B cell (primary cell): ENCODE data around the gene KLRB1. TPM values are rescaled to one million over a fixed set of nuclear protein-coding genes. Genes with fewer than 3 reads are reported as not detected.

Experiments
- ATAC-seq: fragments of 200-7000 bp; cut with Tn5 transposase; one replicate; pipeline ENCODE4 v1.10.0; 2021; ENCODE audit warnings: low read depth, mild to moderate bottlenecking, moderate number of reproducible peaks, moderate library complexity
- CTCF ChIA-PET: fragments of 350-600 bp; sonication (Branson Sonifier 250); formaldehyde crosslinking; loops from one replicate; lab custom pipeline; 2021; ENCODE audit warnings: antibody characterized with exemption, inconsistent platforms; lab: Charles Lee
- POLR2A ChIA-PET: fragments of 350-600 bp; sonication (Branson Sonifier 250); formaldehyde crosslinking; loops from one replicate; lab custom pipeline; 2021; ENCODE audit warnings: antibody characterized with exemption; lab: Charles Lee
- DNase-seq: peaks from one replicate; pipeline ENCODE4 v3.0.0; 2013
- H2AFZ ChIP-seq: 2 replicates; pipeline ENCODE4 v1.6.1; 2012; ENCODE audit warnings: mild to moderate bottlenecking, low read depth, low read length; ENCODE audit not compliant: insufficient read depth, poor library complexity, severe bottlenecking
- H3K27ac ChIP-seq, 2 donors: 1 replicate in 1 of 2; 2 replicates in 1 of 2; pipeline ENCODE4 v1.5.1; 2012 to 2013; ENCODE audit warnings: low read length in 2 of 2, mild to moderate bottlenecking in 2 of 2, moderate library complexity in 1 of 2
- H3K27me3 ChIP-seq, 4 experiments: fragments of 200-600 bp in 1 of 4; sonication (generic) in 1 of 4; replicated peaks in 1 of 4; 1 replicate in 2 of 4; 2 replicates in 2 of 4; pipeline versions ENCODE4 v1.6.1 to v1.7.0; 2013 to 2016; ENCODE audit warnings: low read length in 3 of 4, mild to moderate bottlenecking in 2 of 4, mixed read lengths in 1 of 4, moderate library complexity in 1 of 4; ENCODE audit not compliant: insufficient read depth in 4 of 4, control insufficient read depth in 3 of 4; ENCODE audit errors: control extremely low read depth in 1 of 4
- H3K36me3 ChIP-seq, 2 experiments: replicated peaks in 1 of 2; 1 replicate in 1 of 2; 2 replicates in 1 of 2; pipeline versions ENCODE4 v1.6.1 to v1.7.1; 2013; ENCODE audit warnings: low read length in 1 of 2; ENCODE audit not compliant: insufficient read depth in 2 of 2, control insufficient read depth in 1 of 2; ENCODE audit errors: control extremely low read depth in 1 of 2, extremely low read depth in 1 of 2
- H3K4me1 ChIP-seq, 2 donors: fragments of 200-600 bp in 1 of 2; sonication (generic) in 1 of 2; 1 replicate in 1 of 2; 2 replicates in 1 of 2; pipeline versions ENCODE4 v1.5.1 to v1.6.1; 2013 to 2017; ENCODE audit warnings: low read length in 2 of 2; ENCODE audit not compliant: control insufficient read depth in 2 of 2, insufficient read depth in 2 of 2
- H3K4me2 ChIP-seq: replicated peaks from 2 replicates; pipeline ENCODE3; 2012; ENCODE audit warnings: mild to moderate bottlenecking, low read depth, low read length; ENCODE audit not compliant: poor library complexity, severe bottlenecking
- H3K4me3 ChIP-seq, 5 experiments: fragments of 200-600 bp in 1 of 5; sonication (generic) in 1 of 5; 1 replicate in 3 of 5; 2 replicates in 2 of 5; pipeline versions ENCODE4 v1.5.1 to v1.7.0; 2011 to 2016; ENCODE audit warnings: low read length in 4 of 5, mild to moderate bottlenecking in 4 of 5, low read depth in 2 of 5, control low read depth in 1 of 5, moderate library complexity in 1 of 5; ENCODE audit not compliant: insufficient read depth in 1 of 5; ENCODE audit errors: control extremely low read depth in 1 of 5, extremely low read depth in 1 of 5
- H3K79me2 ChIP-seq: fragments of 200-600 bp; sonication (generic); one replicate; pipeline ENCODE4 v1.6.0; 2016; ENCODE audit warnings: low read length; ENCODE audit not compliant: control insufficient read depth, insufficient read depth
- H3K9ac ChIP-seq: fragments of 200-600 bp; sonication (generic); 2 replicates; pipeline ENCODE4 v1.6.1; 2017; ENCODE audit warnings: mild to moderate bottlenecking, low read length, moderate library complexity
- H3K9me3 ChIP-seq, 3 donors: one replicate each; pipeline versions ENCODE4 v1.6.1 to v1.7.1; 2013; ENCODE audit warnings: low read length in 2 of 3; ENCODE audit not compliant: control insufficient read depth in 2 of 3, insufficient read depth in 1 of 3; ENCODE audit errors: control extremely low read depth in 1 of 3
- H4K20me1 ChIP-seq: 2 replicates; pipeline ENCODE4 v1.6.0; 2012; ENCODE audit warnings: mild to moderate bottlenecking, low read length; ENCODE audit not compliant: insufficient read depth, control insufficient read depth, poor library complexity, severe bottlenecking
- H3K27ac Mint-ChIP-seq: one replicate; pipeline ENCODE4 v1.8.0; 2021; ENCODE audit warnings: mixed read lengths
- H3K27me3 Mint-ChIP-seq: one replicate; pipeline ENCODE4 v1.8.0; 2021; ENCODE audit warnings: mixed read lengths
- H3K4me1 Mint-ChIP-seq: one replicate; pipeline ENCODE4 v1.8.0; 2021; ENCODE audit warnings: mixed read lengths
- H3K4me3 Mint-ChIP-seq: one replicate; pipeline ENCODE4 v1.8.0; 2021; ENCODE audit warnings: mixed read lengths
- H3K9me3 Mint-ChIP-seq: one replicate; pipeline ENCODE4 v1.8.0; 2022; ENCODE audit warnings: mixed read lengths; ENCODE audit not compliant: insufficient read depth
- EZH2 ChIP-seq: IDR thresholded peaks from 2 replicates; pipeline ENCODE4 v1.6.1; 2012; ENCODE audit warnings: borderline replicate concordance, low read depth, mild to moderate bottlenecking, moderate library complexity, low read length; ENCODE audit not compliant: insufficient read depth, poor library complexity, severe bottlenecking
- WGBS: methylation state at CpG from one replicate; pipeline ENCODE4 v1.1.5; 2013; ENCODE audit warnings: missing lambda C conversion rate; ENCODE audit not compliant: insufficient coverage; 5-methylcytosine and 5-hydroxymethylcytosine counted together
- intact Hi-C: fragments of 100-400 bp; cut with micrococcal nuclease; formaldehyde crosslinking; loops from one replicate; pipeline ENCODE4 v1.10.0; 2022
- polyA plus RNA-seq: library from polyadenylated mRNA; depleted of rRNA; stranded (reverse); fragments of >200 nt; gene quantifications from 2 replicates; pipeline ENCODE4 v1.2.3, GENCODE V29; 2012
- total RNA-seq, 2 donors: library from RNA; stranded (reverse); fragments of 120-200 nt in 1 of 2; gene quantifications; 1 replicate in 1 of 2; 2 replicates in 1 of 2; pipeline versions ENCODE4 v1.2.3 to v1.2.4, GENCODE V29; 2013 to 2022
- TF ChIP-seq, protein P1 (sequence below): fragments of 200-600 bp; IDR thresholded peaks from one replicate; pipeline ENCODE4 v1.8.0; 2022; ENCODE audit warnings: antibody characterized with exemption, mild to moderate bottlenecking

The KLRB1 gene
- total and polyA plus RNA-seq, 2 donors (not counting 1 experiment from before 2014, with no cell fraction given) = 0.12 TPM; not detected in 1

GRCh38 chr12:9634177-9634803 is 26.6 kb upstream of the KLRB1 start:
- Mint-ChIP-seq H3K27me3 (no peaks in the 10 kb centered on the region), H3K4me3 (peak overlapping the region; percentile 72), H3K9me3 (peaks cover 2% of the 10 kb centered on the region), H3K27ac (peak overlapping the region; percentile 83), H3K4me1 (peaks cover 59% of the 10 kb centered on the region)
- no peaks in the 10 kb centered on the region for H4K20me1 ChIP-seq
- peak; percentile 75 for ATAC-seq
- peaks cover 42% of the 10 kb centered on the region for H3K79me2 ChIP-seq
- ChIA-PET CTCF (interaction anchor here (0.6 to 7.7 kb wide), 31 partner anchors 13 to 305 kb away, joined by 3 to 113 read pairs (median 5); partner anchors contain the start of gene CLEC2D), POLR2A (no interaction called here)
- DNase-seq = peak; percentile 86
- H2AFZ ChIP-seq = peak overlapping the region; percentile 16
- intact Hi-C loops = loop anchor here (1.0 kb wide), 5 partner anchors 14 to 164 kb away; partner anchors contain the start of gene CLEC2D
- H3K4me3 ChIP-seq = no peak overlapping the region
- no peaks in the 10 kb centered on the region for H3K36me3 ChIP-seq
- H3K4me1 ChIP-seq = peaks cover 48 to 53% of the 10 kb centered on the region in 2 donors
- WGBS = no CpG with 5 or more reads among the region's 2 CpGs
- no peak overlapping the region for H3K9ac ChIP-seq
- TF ChIP-seq, protein P1, sequence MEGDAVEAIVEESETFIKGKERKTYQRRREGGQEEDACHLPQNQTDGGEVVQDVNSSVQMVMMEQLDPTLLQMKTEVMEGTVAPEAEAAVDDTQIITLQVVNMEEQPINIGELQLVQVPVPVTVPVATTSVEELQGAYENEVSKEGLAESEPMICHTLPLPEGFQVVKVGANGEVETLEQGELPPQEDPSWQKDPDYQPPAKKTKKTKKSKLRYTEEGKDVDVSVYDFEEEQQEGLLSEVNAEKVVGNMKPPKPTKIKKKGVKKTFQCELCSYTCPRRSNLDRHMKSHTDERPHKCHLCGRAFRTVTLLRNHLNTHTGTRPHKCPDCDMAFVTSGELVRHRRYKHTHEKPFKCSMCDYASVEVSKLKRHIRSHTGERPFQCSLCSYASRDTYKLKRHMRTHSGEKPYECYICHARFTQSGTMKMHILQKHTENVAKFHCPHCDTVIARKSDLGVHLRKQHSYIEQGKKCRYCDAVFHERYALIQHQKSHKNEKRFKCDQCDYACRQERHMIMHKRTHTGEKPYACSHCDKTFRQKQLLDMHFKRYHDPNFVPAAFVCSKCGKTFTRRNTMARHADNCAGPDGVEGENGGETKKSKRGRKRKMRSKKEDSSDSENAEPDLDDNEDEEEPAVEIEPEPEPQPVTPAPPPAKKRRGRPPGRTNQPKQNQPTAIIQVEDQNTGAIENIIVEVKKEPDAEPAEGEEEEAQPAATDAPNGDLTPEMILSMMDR = peak; percentile 92
- TF ChIP-seq EZH2 = no peak
- H3K27me3 ChIP-seq = no peaks in the 10 kb centered on the region
- peak overlapping the region; percentile 1 to 82 for H3K27ac ChIP-seq
- peak overlapping the region; percentile 51 for H3K4me2 ChIP-seq
- H3K9me3 ChIP-seq = peaks cover 0 to 11% (median 10%) of the 10 kb centered on the region in 3 donors

- H3K79me2 ChIP-seq = peaks cover 42% of the 10 kb centered on the region
- no peak overlapping the region for H3K4me3 ChIP-seq
- intact Hi-C loops = no loop called here
- TF ChIP-seq EZH2 = no peak
- TF ChIP-seq, protein P1 = no peak
- Mint-ChIP-seq H3K9me3 (peaks cover 2% of the 10 kb centered on the region), H3K4me3 (no peak overlapping the region), H3K4me1 (peaks cover 50% of the 10 kb centered on the region), H3K27me3 (no peaks in the 10 kb centered on the region), H3K27ac (no peak overlapping the region)
- H3K4me2 ChIP-seq = no peak overlapping the region
- no peaks in the 10 kb centered on the region for H3K36me3 ChIP-seq
- H3K9ac ChIP-seq = no peak overlapping the region
- H4K20me1 ChIP-seq = no peaks in the 10 kb centered on the region
- H3K4me1 ChIP-seq = peaks cover 35 to 39% of the 10 kb centered on the region in 2 donors
- peaks cover 0 to 11% (median 10%) of the 10 kb centered on the region in 3 donors for H3K9me3 ChIP-seq
- ChIA-PET CTCF (interaction anchor here (0.8 to 7.7 kb wide), 17 partner anchors 15 to 302 kb away, joined by 3 to 113 read pairs (median 6); partner anchors contain the start of gene CLEC2D), POLR2A (no interaction called here)
- DNase-seq (no peak), ATAC-seq (no peak)
- H2AFZ ChIP-seq = no peak overlapping the region
- no peaks in the 10 kb centered on the region for H3K27me3 ChIP-seq
- no peak overlapping the region for H3K27ac ChIP-seq
- 98% methylated on average over 13 of the region's 13 CpGs for WGBS
Observed at GRCh38 chr12:9632766-9633165, 25.1 kb upstream of the KLRB1 start.
